GM18517 (cell line): ENCODE data around the gene TOM1L1.

Experiments
- ATAC-seq: cut with Tn5 transposase; IDR thresholded peaks from one replicate; pipeline ENCODE4 v1.9.1; 2021; ENCODE audit warnings: mild to moderate bottlenecking, moderate library complexity; ENCODE audit not compliant: unreplicated experiment

The TOM1L1 gene

GRCh38 chr17:54892360-54892759 is 8.3 kb upstream of the TOM1L1 start:
- ATAC-seq: no peak

GRCh38 chr17:54898576-54898975 is 2.1 kb upstream of the TOM1L1 start:
- no peak for ATAC-seq

GRCh38 chr17:54899201-54899600 is 1.5 kb upstream of the TOM1L1 start:
- no peak for ATAC-seq

DNA sequence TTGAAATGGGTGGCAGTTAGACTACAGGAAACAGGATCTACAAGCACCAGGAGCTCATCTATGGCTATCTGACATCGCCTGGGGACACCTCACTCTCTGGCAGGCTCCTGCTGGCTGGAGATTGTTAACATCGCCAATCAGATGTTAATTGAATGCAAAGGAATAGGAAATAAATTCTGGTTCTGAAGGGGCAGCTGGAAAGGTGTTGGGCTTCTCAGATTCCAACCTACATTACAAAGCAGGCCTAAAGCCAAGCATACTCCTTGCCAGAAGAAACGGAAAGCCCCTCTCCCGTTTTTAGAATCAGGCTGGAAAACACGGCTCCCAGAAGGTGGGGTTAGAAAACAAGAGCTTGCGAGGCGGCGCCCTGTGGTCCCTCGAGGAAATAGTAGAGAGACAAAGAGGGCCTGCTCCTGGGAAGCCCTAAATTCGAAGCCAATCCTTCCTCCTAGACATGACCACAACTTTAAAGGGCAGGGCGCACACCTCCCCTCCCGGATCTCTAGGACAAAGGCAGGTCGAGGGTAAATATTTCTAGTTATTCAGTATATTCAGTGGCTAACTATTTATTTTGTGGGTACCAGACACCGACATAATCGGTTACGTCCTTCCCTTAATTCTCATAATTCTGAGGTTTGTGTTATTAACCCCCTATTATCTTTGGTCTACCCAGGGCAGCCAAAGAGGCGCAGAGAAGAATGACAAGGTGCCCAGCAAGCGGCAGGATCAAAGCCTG is 763 bp upstream of the TOM1L1 start:
- peak; percentile 14 for ATAC-seq

GRCh38 chr17:54901230-54901822 is 674 bp downstream of the TOM1L1 start:
- no peak for ATAC-seq

DNA sequence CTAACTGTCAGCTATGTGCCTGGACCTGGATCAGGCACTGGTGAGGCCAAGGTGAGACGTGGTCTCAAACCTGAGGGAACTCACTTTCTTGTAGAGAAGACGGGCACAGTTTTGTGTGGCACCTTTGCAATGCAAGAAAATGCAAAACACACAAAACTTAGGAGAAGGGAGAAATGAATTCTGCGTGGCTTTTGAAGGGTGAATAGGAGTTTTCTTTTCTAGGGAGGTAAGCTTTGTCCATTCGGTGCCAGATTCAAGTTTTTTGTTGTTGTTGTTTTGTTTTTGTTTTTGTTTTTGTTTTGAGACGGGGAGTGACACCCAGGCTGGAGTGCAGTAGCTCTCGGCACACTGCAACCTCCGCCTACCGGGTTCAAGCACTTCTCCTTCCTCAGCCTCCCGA is 1.4 kb downstream of the TOM1L1 start:
- ATAC-seq: no peak

GRCh38 chr17:54902611-54903010 is 2.0 kb downstream of the TOM1L1 start:
- ATAC-seq: no peak

- no peak for ATAC-seq
These were observed 2.7 kb downstream of the TOM1L1 start for GRCh38 chr17:54903375-54903774.

- ATAC-seq: no peak
These were observed 6.0 kb downstream of the TOM1L1 start for GRCh38 chr17:54906683-54907082.

GRCh38 chr17:54907376-54907775 is 6.7 kb downstream of the TOM1L1 start:
- no peak for ATAC-seq

DNA sequence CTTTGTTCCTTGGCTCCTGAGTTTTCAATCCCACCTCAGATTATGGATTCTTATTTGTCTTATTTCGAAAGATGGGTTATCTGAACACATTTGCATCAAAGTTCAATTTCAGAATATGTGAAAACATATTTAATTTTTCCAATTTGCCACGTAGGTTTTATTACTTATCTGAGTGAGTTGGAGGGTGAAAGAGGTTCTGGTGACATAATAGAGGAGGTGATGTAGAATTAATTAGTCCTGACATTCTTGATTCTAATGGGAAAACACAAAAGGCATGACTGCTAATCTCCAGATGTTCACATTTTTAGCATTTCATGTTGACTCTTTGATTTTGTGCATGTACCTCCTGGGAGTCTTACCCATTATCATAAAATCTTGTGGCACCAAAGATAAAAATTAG is 9.1 kb downstream of the TOM1L1 start:
- ATAC-seq: no peak

GRCh38 chr17:54916721-54917120 is 16.1 kb downstream of the TOM1L1 start:
- no peak for ATAC-seq

DNA sequence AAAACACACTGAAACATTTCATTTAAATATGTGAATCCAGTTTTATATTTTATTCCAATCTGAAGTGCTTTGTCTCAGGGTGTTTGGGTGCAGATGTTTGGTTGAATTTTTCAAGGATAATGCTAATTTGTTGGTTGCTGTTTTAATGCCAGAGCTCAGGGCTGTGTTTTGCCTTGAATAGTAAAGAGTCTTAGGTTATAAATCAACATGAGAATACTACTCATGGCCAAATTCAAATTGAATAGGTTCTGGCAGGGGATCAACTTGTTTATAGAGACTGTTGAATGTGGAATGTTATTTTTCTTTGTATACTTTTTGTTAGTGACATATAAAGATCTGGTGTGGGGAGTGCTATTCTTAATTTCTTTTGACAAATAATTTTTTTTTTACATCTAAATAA is 18.8 kb downstream of the TOM1L1 start:
- no peak for ATAC-seq

- ATAC-seq: no peak
These were observed 20.2 kb downstream of the TOM1L1 start for GRCh38 chr17:54920819-54921218.

- no peak for ATAC-seq
These were observed 23.8 kb downstream of the TOM1L1 start for GRCh38 chr17:54924405-54924804.

DNA sequence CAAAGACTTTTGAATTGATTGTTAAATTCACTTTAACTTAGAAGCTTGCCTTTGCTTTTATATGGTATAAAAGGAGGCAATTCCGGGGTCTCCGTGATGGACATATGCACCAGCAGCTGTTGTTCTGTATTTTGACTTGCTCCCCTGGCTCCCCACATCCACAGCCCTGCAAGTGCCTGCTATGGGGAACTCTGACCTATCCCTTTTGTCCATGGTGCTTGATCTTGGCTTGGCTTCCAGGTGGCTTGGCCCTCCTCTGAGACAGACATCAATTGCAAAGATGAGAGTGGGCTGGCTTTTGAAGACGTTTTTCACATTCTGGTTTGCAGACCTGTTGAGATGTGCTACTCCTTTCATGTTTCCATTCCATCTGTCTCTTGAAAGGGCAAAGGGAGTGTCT is 26.9 kb downstream of the TOM1L1 start:
- ATAC-seq: no peak

DNA sequence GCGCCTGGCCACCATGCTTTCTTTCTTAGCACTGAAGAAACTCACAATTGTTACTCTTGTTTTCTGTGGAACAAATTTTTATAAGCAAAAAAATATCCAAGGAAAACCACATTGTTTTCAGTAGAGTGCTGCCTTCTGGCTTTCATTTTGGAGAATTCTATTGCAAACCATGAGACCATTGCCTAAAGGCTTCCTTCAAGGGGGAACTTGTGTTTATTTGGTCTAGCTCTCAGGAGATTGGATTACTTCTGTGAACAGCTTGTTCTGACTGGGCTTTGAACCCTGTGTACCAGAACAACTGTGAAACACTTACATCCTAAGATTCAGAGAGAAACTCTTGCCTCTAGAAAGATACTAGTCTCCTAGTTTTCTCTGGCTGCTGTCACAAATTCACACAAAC is 32.1 kb downstream of the TOM1L1 start:
- ATAC-seq: no peak

DNA sequence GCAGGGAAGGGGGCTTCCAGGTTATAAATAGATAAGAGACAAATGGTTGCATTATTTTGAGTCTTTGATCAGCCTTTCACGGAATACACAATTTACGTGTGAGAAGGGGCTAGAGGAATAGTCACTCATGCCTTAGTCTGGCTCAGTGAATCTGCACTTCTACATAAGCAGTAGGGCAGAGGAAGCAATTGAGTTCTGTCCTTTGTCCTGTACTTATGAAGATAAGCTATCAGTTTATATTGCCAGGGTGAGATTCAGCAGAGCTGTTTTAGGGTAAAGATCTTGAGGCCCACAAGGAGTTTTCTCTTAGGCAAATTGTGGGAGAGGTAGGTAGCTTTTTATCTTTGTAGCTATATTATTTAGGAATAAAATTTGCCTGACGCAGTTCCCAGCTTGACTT is 33.3 kb downstream of the TOM1L1 start:
- ATAC-seq: no peak

- no peak for ATAC-seq
These were observed 34.8 kb downstream of the TOM1L1 start for GRCh38 chr17:54935471-54935870.

DNA sequence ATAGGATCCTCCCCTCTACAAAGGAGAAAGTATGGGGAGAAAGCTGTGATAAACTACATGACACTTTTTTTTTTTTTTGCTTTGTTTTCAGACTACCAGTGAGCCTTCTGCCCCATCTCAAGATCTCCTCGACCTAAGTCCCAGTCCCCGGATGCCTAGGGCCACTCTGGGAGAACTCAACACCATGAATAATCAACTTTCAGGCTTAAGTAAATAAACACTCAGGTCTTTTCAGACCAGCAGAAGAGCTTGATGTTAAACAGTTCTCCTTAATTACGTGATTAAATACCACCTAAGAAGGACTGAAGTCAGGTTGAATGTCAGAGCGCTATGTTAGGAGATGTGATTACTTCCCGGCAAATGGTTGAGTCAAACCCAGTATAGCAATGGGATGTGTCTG is 36.4 kb downstream of the TOM1L1 start:
- ATAC-seq: no peak

- no peak for ATAC-seq
These were observed 36.8 kb downstream of the TOM1L1 start for GRCh38 chr17:54937426-54937825.

DNA sequence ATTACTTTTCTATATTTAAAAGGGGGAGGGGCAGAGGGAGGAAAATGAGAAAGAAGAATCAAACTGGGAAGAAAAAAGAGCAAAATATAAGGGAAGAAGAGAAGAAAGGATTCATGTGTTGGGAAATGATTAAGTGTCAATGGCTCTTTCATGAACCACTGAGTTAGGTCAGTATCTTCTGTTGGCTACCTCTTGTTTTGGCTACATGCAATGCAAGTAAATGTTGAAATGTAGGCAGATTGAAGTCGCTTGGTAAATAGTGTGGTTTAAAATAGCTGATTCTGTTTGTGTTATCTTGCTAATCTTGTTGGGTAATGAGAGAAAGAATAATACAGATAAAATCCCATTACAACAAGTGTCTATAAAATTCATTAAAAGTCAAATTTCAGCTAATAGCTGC is 40.6 kb downstream of the TOM1L1 start:
- no peak for ATAC-seq

GRCh38 chr17:54944796-54945195 is 44.1 kb downstream of the TOM1L1 start:
- no peak for ATAC-seq
